Stimulated activated CD8-positive, alpha-beta memory T cell treated with anti-CD3 and anti-CD28 coated beads, Interleukin-2, amount 100 ng/mL, for 1 hour (primary cell): ENCODE data around the gene FLOT2.
"Not testable (repeated sequence)": the region's sequence is repeated elsewhere in the genome, so short reads cannot be mapped to it uniquely, and the experiment has no call there.

Experiments used
- DNase-seq, 2 donors: peaks; one replicate each; pipeline ENCODE4 v3.0.0-alpha.2; 2020; ENCODE audit warnings: low read depth in 2 of 2

Gene FLOT2

GRCh38 chr17:28895794-28896447 is 1.6 kb downstream of the FLOT2 start:
- DNase-seq = no peak

DNA sequence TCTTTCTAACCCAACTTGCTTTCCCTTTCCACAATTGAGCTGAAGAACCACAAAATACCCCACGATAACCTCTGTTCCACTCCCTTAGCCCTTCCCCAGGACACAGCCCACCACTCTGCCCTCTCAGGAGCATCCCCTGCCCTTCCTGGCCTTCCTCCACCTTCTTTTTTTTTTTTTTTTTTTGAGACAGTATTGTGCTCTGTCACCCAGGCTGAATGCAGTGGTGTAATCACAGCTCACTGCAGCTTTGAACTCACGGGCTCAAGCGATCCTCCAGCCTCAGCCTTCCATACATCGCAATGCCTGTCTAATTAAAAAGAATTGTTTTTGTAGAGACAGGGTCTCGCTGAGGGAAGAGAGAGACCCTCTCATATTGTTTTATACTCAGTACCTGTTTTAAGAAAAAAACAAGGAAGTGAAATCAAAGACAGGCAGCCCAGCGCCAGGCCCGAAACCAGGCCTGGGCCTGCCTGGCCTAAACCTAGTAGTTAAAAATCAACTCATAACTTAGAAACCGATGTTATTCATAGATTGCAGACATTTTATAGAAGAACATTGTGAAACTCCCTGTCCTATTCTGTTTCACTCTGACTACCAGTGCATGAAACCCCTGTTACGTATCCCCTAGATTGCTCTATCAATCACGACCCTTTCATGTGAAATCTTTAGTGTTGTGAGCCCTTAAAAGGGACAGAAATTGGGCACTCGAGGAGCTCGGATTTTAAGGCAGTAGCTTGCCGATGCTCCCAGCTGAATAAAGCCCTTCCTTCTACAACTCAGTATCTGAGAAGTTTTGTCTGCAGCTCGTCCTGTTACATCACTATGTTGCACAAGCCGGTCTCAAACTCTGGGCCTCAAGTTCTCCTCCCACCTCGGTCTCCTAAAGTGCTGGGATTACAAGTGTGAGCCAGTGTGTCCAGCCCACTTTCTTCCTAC is 4.0 kb downstream of the FLOT2 start:
- not testable (repeated sequence) for DNase-seq

GRCh38 chr17:28892024-28892423 is 5.5 kb downstream of the FLOT2 start:
- no peak for DNase-seq

- DNase-seq = no peak
Observed at GRCh38 chr17:28891201-28891600, 6.3 kb downstream of the FLOT2 start.

DNA sequence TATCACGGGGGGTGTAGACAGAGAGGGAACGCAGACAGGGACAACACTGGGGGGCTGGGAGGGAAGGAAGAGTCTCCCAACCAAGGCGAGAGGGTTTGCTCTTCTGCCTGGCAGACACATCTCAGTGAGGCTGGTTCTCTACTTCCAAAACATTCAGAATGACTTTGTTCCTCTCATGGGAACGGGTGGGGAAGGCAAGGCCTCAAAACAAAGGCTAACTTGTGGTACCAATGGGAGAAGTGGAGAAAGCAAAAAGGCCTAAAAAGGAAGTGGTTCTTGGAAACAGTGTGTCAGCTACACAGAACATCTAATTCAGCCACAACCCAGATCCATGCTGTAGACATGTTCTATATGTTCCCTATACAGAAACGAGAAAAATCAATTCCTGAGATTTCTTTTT is 7.5 kb downstream of the FLOT2 start:
- DNase-seq = no peak

DNA sequence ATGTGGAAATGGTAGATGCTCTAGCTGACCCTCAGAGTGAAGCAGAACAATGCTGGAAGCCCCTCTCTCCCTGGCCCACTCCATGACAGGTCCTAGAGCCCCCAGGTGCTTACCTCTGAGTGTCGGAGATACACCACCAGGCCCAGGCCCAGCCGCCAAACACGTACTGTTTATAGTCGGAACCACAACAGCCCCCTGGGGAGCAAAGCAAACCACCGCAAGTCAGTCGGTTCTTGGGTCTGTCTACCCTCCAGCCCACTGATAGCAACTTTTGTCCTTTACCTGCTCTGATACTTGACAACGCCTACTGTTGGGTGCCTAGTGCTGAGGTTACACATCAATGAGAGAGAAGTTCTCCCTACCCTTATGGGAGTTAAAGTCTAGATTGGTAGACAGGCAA is 8.7 kb downstream of the FLOT2 start:
- no peak for DNase-seq

- no peak for DNase-seq
Observed at GRCh38 chr17:28887871-28888471, 9.6 kb downstream of the FLOT2 start.

- no peak for DNase-seq
Observed at GRCh38 chr17:28885951-28886350, 11.6 kb downstream of the FLOT2 start.

DNA sequence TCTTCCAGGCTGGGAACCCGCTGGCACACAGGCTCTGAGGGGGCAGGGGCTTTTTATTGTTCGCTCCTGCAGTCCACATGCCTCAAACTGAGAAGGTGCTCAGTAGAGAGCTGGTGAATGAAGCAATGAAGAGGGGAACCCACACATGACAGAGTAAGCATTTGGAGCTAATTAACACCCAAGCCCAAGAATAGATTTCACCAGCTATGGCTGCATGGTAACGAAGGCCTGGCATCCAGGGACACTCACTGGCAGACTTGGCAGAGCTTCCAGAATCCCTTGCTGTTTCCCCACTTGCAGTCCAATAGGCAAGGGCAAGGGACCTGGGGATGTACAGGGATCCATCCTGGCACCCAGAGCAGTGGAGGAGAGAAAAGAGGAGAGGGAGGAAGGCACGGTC is 12.2 kb downstream of the FLOT2 start:
- no peak for DNase-seq

DNA sequence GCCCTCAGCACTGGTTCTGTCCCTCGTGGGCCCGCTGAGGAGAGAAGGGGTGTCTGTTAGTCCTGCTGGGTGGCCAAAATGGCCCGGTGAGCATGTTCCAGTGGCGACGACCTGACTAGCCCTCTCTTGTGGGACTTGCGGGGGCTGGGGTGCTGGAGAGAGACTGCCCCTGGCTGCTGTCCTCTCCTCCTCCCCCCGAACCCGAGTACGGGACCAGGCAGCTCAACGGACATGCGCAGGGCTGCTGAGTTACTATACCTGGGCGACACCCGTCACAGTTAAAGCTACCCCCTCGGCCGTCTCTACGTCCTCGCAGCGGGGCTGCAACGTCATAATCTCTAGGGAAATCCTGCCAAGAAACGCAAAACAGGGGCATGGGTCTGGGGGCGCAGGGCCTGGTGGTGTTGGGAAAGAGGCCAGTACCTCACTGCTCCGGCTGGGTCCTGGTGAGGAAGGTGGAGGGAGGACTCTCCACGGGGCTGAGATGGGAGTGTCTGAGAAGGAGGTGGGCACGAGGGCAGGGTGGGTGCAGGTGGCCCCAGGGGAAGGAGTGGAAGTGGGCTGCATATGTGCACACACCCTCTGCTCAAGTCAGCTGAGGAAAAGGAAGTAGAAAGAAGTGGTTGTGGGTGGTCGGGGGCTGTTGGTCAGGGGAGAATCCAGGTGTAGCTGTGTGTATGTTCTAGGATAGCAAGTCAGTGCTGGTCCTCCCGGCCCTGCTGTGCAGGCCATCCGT is 13.4 kb downstream of the FLOT2 start:
- DNase-seq = no peak

- no peak for DNase-seq
Observed at GRCh38 chr17:28882154-28882895, 15.2 kb downstream of the FLOT2 start.

DNA sequence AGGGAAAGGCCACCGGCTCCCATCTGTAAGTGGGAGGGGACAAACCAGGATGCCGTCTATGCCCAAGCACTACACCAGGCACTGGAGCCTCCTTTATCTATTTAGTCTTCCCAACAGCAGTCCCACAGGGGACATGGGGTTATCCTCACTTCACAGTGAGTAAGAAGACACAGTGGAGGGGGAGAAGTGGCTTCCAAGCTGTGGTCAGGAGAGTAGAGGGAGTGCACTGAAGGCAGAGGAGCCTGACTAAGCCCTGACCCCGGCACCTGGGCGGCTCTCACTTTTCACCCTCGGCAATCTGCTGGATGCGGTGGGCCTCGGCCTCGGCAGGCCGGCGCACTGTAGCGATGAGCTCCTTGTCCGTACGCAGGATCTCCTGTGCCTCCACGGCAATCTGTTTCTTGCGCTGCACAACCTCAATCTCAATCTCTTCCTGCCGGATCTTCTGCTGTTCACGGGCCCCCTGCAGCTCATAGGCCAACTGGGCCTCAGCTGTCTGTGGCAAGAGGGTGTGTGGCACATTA is 15.9 kb downstream of the FLOT2 start:
- no peak for DNase-seq

DNA sequence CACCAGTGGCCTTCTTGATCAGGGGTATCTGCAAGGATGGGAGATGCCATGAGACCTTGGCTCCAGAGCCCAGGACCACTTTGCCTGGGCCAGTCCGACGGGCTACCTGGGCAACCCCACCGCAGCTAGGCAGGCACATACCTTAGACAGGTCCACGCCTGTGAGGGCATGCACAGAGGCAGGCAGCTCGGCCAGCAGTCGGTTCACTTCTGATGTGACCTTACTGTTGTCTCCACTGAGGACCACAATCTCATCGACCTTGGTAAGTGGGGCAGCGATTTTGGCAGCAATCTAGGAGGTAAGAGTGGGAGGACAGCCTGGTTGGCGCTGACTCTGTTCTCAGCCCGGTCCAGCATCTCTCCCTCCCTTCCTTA is 17.0 kb downstream of the FLOT2 start:
- DNase-seq = no peak

GRCh38 chr17:28879886-28880571 is 17.5 kb downstream of the FLOT2 start:
- no peak for DNase-seq

DNA sequence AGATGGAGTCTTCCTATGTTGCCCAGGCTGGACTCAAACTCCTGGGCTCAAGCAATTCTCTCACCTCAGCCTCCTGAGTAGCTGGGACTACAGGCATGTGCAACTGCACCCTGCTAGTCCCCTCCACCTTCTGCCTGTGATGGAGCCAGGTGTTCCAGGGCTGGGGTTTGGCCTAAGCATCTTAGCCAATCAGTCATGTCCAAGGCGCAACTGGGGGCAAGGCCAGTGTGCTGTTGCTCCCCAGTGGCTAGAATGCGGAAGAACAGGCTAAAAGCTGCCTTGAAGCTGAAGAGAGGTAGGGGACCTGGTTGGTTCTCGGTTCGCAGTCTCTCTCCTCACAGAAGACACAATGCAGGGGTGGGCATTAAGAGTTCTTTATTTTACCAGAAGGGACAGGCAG is 18.6 kb downstream of the FLOT2 start:
- no peak for DNase-seq

DNA sequence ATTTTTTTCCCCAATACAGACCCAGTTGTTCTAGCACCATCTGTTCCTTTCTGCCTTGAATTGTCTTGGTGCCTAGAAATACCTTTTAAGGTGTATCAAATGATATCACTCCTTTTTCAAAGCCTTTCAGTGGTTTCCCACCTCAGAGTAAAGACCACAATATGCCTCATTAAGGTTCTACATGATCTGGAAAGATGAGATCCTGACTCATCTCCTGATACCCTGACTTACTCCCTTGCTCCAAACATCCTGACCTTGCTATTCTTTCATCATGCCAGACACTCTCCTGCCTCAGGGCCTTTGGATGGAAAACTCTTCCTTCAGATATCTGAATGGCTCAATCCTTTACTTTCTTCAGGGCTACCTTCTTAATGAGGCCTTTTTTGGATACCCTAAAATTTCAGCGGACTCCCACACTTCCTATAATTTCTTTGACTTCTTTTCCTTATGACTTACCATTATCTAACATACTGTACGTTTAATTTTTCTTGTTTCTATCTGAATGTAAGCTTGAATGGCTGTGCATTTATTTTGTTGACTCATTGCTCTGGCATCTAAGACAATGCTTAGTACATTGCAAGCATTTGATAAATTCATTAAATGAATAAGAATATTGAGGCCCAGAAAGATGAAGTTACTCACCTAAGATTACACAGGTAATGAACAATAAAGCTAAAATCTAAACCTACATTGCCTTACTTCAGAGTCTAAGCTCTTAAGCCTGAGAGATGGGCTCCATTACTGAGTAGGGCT is 19.2 kb downstream of the FLOT2 start:
- DNase-seq = no peak

DNA sequence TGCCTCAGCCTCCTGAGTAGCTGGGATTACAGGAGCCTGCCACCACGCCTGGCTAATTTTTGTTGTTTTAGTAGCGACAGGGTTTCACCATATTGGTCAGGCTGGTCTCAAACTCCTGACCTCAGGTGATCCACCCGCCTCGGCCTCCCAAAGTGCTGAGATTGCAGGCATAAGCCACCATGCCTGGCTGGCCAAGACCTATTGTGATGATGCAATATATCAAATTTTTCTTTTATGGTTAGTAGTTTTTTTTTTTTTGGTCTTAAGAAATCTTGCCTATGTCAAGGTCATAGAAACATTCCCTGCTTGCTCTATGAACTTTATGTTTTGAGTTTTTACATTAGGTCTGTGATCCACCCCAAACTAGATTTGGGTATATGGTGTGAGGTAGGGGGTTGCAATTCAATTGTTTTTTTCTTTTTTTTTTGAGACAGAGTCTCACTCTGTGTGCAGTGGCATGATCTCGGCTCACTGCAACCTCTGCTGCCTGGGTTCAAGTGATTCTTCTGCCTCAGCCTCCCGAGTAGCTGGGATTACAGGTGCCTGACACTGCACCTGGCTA is 20.3 kb downstream of the FLOT2 start:
- not testable (repeated sequence) for DNase-seq

GRCh38 chr17:28875848-28876550 is 21.5 kb downstream of the FLOT2 start:
- DNase-seq = no peak

- DNase-seq = no peak
Observed at GRCh38 chr17:28874750-28875149, 22.8 kb downstream of the FLOT2 start.
